Effector CD8-positive, alpha-beta T cell (primary cell): ENCODE data around the gene SLK.

Source experiments
- DNase-seq: peaks from one replicate; lab custom pipeline; 2025; lab: John Stamatoyannopoulos, UW

Gene SLK

DNA sequence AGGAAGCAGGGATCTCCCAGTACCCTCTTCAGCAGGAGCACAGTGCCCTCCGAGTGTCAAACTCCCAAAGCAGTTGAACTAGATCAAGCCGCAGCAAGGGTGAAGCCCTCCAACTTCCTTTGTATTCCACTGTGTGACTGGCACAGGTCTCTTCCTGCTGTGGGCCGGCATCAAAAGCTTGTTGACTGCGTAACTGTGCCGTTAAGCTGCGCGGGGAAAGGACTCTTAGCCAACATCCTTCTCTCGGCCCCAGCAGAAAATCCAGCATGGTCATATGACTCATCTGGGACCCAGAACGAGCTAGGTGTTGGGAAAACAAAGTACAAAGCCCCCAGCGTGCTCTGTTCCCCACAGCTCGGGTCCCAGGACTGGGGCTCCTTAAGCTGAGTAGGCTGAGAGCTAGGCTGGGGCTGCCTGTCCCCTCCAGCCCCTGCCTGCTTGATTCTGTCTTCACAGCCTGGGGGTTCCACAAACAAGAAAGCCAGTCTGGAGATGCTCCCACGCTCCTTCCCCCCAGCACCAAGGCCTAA, 66.5 kb downstream of the SLK start:
- no peak for DNase-seq

DNA sequence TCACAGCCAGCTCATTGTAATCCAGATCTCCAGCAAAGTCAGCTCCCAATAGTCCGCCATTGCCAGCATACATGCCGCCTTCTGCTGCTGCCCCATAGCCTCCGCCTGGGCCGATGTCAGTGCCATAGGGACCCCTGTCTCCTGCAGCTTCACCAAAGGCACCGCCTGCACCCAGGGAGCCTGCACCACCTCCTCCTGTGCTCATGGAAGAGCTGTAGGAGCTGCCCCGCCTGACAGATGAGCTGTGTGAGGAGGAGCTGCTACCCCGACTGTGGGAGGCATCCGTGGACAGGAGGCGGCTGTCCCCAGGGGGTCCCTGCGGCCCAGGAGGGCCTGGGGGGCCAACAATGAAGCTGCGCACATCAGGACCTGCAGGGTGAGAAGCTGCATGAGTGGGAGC, 67.0 kb downstream of the SLK start:
- DNase-seq = no peak

DNA sequence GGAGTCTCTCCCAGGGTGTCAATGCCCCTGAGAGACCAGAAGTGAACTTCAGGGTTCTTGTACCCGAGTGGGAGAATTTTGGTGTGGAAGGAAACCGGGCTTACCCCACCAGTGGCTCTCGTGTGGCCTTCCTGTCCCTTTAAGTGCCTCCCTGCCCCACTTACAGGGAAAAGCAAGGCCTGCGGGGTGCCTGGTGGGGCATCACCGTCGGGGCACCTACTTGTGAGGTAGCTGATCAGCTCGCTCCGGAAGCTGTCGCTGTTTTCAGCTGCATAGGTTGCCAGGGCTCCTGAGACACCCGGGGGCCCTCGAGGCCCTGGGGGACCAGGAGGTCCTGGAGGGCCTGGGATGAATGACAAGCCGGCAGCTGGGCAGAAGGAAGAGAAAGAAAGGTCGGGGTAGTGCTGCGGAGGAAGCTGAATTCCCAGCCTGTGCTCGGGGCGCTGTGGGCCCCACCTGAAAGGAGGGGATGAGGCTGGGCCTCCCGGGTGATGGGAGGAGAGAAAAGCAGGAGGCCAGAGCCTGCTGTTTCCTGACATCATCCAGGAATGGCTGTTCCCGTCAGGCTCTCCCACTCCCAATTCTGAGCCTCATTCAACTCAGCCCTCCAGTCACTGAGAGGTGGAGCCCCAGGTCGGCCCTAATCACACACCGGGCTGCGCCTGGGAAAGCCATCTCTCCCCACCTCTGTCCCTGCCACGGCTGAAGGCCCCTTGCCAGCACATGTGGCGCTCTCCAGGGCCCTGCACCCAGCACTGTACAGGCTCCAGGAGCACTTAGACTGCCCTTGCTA, 67.7 kb downstream of the SLK start:
- DNase-seq = no peak

DNA sequence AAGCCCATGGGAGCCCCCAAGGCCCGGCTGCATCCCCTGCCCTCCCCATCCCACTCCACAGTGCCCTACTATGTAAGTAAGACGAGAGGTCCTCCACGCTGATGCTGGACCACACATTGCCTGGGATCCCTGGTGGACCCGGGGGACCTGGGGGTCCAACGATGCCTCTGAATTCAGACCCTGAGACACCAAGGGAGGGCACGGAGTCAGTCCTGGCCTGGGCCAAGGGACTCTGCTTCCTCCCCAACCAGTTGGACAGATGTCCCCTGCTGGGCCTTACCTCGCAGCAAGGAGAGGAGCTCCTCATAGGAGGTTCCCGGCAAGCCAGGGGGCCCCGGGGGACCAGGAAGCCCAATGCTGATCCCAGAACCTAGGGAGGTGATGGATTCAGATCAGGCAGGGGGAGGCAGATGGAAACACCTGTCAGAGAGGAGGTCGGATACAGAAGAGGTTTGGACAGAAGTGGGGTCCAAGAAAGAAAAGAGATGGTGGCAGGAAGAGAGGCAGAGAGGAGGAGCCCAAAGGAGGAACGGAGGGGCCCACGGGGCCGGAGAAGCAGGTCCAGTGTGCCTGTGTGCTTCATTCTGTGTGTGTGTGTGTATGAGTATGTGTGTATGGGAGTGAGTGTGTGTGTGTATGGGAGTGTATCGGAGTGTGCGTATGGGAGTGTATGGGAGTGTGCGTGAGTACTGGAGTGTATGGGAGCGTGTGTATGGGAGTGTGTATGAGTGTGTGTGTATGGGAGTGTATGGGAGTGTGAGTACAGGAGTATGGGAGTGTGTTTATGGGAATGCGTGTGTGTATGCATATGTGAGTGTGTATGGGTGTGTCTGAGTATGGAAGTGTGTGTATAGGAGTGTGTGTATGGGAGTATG, 68.5 kb downstream of the SLK start:
- DNase-seq = no peak

DNA sequence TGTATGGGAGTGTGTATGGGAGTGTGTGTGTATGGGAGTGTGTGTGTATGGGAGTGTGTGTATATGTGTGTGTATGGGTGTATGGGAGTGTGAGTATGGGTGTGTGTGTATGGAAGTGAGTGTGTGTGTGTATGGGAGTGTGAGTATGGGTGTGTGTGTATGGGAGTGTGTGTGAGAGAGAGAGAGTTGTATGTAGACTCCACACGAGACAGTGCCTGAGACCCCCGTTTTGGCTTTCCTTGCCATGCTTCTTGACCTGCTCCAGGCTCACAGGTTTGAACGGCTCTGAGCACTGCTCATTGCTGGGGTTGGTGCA, 69.1 kb downstream of the SLK start:
- no peak for DNase-seq

DNA sequence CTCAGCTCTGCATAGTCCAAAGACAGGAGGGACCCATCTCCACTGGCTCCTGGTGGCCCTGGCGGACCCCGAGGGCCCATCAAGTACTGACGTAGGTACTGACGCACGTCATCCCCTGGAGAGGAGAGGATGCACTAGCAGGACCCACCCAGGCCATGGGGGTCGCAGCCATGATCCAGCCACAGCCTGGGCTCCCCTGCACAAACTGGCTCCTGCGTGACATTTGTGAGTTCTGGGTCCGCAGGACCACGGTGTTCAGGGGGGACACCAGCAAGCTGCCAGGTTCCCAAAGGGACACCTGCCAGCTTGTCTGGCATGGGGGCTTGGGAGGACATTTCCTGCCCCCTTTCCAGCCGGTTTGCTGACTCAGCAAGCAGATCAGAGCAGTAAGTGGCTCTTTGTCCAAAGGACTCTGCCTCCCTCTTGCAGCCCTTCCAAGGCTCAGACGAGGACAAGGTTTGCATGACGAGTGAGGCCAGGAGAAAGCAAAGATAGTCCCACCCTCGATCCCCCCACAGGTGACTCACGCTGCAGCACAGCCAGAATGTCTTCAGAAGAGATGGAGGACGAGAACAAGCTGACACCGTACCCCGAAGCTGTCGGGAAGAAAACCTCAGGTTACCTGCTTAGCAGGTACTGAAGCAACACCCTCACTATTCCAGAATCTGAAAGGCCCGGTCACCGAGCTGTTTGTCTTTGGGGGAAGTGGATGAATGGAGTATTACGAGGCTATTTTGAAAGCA, 69.7 kb downstream of the SLK start:
- no peak for DNase-seq

DNA sequence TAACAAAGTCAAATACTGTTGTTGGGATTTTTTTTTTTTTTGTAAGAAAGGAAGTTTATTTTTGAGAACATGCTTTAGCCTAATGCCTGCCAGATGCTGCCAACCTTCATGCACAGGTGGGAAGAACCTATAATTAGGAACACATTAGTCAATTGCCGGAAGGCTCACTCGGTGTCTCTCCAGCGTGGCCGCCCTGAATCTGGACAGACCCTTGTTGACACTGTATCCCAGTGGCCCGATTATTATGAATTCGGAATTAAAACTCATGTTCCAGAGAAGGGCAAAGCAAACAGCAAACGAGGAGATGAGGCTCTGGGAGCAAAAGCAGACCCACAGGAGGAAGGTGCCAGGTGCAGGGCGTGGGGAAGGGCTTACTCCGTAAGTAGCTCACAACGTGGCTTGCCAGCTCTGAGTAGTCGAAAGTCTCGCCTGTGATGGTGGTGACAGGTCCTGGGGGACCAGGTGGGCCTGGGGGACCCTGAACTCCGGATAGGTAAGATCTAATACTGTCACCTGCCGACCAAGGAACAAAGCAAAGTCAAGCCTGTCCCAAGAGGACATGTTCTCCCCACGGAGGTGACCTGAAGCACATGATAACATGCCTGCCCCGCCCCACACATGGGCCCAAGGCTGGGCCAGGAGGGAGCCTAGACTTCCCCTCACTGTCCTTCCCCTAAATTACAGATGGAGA, 70.5 kb downstream of the SLK start:
- no peak for DNase-seq

DNA sequence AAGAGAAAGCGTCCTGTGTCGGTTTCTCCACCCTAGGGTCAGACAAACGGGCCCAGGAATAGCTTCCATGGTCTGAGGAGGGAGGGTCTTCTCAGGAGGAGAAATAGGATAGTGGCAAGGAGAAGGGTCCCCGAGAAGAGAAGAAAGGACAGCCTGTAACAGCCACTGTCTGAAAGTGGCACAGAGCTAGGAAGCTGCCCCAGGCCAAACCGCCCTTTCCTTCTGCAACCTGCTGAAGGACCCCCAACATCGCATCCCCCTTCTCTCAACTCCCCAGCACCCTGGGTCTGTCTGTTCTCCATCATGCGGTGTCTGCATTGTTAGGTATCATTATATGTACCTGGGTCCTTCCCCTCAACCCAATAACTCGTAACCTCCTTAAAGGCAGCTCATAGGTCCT, 71.6 kb downstream of the SLK start:
- no peak for DNase-seq

DNA sequence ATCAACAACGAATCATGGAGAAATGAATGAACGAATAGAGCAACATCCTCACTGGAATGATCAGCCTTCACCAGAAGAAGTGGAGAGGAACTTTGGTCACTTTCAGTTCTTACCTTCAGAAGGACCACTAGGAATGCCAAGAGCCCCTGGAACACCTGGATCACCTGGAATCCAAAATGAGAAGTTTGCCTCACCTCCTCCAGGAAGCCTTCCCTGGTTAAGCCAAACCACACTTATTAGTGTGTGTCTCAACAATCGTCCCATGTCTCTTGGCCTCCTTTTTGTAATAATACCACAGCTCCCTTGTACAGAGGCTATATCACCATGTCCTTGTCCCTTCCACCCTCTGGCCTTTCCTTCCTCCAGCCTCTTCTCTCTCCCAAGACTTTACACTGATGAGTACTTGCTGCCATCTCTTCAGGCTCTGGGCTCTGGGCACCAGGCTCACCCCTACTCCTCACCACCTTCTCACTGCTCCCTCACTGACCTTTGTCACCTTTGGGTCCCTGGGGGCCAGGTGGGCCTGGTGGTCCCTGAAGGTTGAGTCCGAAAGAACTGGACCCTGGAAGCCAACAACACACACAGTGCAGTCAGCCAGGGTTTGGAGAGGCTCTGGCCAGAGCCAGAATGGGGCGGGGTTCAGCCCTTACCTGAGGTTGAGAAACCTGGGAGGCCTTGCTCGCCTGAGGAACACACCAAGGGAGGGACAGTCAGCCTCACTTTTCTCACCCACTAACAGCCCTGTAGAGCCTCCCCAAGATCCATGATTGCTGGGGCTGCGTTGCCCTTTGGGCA, 72.2 kb downstream of the SLK start:
- no peak for DNase-seq

DNA sequence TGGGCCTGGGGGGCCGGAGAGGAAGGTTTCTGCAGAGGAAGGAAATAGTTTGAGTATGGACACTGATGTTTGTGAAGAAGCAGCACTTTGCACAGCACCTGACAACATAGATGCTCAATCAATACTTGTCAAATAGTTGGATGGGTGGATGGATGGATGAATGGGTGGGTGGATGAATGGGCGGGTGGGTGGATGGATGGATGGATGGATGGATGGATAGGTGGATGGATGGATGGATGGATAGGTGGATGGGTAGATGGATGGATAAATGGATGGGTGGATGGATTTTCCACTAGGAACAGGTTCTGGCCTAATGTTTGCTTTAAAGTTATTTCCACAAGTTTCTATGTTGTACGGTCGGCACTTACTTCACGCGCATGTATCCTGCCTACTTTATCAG, 73.4 kb downstream of the SLK start:
- DNase-seq = no peak

DNA sequence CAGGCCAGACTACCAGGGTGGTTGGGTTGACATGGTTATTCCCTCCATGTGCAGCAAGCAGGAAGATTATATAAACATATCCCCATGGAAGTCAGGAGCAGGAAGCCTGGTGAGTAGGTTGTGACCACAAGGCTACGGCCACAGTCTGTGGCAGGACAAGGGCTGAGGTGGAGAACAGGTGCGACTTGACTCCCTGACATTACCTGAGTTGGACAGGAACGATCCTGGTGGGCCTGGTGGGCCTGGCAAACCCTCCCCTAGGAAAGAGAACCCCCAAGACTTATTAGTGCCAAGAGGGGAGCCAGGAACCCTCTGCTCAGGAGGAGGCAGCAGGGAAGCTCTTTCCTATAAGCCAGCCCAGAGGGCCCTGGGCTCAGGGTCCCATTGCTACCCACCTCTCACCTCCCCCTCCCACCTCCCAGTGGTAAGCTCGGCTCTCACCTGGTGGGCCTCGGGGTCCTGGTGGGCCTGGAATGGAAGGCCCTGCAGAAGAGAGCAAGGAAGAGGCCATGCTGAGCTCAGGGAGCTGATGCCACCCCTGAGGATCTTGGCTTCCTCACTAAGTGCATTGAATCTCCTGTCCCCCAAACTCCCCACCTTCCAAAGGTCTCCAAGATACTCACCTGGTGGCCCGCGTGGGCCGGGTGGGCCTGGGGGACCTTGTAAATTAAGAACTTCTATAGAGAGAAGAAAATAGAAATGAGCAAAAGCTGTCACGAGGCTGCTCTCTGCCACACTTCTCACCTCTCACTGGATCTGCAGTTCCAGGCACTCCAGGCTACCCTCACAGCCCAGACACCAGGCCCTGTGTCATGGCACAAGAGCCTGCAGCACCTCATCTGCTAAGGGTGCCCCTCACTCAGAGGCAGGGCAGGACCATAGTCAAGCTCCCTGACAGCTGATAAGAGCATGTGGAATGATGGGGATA, 74.2 kb downstream of the SLK start:
- no peak for DNase-seq

DNA sequence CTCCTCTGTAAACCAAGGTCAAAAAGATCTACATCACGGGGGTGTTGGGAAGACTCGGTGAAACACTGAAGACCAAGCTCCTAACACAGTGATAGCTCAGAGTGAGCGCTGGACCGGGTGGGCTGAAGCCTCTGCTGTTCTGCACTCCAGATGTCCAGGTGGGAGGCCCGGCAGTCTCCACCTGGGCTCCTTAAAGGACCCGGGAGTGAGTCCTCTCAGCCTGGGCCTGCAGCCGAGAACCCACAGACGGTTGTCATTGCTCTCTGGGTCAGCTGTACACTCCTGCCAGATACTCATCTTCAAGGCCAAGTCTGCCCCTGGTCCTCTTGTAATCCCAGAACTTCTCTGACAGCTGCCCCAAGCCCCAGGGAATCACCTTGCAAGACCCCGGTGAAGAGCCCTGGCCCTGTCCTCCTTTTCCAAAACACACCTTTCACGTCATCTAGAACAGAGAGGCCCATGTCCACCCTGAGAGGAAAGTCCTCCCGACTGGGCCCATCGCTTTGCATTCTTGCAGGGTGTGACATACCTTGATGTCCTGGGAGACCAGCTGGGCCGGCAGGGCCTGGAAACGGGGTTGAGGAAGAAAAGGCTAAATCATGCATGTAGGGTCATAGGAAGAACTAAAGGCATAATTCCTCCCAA, 75.1 kb downstream of the SLK start:
- no peak for DNase-seq

DNA sequence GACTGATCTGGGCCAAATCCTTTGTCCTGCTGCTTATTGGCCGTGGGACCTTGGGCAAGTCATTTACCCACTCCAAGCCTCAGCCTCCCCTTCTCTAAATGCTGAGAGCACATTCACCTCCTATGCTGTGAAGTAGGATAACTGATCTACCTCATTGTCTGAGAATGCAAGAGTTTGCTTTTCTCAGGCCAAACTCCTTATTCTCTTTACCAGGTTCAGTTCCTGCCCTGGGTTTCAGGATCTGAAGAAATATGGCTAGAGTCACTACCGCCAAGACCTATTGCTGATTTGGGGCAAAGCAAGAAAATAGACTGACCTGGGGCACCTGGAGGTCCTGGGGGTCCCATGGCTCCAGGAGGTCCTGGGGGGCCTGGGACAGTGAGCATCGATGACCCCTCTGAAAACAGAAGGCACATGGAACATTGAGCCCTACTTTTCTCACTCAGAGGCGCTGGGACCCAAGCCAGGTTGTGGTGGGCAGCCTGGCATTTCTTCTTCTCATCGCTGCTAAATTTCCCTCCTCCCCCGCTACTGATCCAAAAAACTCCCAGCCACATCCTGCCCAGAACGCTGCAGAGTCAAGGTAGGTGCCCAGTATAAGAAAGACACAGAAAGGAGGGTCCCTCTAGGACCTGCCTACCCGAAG, 76.4 kb downstream of the SLK start:
- no peak for DNase-seq

DNA sequence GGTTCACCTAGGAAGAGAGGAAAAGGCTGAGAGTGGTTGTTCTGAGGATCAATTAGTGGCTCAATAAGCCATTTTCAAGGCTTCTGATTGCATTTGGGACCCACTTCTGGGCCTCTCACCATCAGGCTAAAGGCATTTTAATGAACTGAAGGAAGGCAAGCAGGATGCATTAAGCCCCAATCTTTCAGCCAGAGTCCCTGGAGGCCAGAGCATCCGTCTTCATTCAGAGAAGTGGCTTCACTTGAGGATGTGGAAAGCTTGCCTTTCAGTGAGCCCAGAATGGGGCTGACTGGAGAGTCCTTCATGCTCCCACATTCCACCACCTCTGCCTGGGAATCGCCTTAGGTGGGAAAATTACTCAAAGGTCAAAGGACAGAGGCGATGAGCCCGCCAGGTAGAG, 76.9 kb downstream of the SLK start:
- DNase-seq = no peak

DNA sequence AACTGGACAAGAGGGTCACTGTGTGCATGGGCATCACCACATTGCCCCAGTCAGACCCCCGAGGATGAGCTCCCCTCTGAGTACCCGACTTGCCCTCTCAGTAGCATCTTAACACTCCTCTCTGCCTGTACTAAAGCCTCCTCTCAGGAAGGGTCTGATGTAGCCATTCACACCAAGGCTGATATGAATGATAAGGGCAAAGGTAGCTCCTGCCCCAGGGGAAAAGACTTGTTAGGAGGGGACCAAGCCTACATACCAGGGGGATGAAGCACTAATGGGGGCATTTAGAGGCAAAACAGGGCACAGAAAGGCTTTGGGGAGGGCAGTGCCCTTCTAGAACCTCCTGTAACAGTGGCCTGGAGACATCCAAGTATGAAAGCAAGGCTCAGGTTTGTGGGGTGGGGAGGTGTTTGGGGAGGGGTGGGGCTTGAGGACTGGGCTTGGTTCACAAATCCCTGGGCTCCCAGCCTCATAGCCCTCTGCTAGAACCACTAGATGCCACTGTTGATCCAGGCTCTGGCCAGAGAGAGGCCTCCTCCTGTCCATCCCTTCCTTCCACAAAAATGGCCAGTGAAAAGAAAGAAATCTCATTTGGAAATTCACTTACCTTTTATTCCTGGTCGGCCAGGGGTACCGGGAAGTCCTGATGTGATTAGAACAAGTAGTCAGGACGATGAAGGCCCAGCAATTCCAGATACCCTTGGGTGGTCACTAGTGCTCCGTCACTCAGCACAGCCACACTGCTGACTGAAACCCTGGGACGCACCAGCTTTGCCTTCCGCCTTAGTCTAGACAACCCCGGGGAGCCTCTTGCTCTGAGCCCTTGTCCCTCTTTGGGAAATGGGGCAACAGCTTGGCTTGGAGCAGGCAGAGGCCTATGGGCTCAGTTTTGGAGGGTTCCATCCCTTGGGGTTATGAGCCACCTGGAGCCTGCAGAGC, 78.5 kb downstream of the SLK start:
- DNase-seq = no peak

DNA sequence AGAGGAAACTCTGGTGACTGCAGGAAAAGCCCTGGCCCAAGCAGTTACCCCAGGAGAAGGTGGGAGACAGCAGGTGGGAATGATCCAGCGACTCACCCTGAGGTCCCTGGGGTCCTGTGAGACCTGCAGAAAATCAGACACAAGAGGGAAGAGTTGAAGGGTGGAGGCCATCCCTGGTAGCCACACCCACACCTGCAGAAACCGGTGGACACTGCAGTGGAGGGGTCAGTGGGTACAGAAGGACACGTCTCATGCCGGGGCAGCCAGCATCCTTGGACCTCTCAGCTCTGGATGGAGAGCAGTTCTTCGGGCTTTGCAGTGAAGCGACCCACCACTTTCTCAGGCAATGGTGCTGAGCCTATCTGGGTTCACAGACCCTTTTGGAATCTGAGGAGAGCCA, 79.7 kb downstream of the SLK start:
- no peak for DNase-seq

DNA sequence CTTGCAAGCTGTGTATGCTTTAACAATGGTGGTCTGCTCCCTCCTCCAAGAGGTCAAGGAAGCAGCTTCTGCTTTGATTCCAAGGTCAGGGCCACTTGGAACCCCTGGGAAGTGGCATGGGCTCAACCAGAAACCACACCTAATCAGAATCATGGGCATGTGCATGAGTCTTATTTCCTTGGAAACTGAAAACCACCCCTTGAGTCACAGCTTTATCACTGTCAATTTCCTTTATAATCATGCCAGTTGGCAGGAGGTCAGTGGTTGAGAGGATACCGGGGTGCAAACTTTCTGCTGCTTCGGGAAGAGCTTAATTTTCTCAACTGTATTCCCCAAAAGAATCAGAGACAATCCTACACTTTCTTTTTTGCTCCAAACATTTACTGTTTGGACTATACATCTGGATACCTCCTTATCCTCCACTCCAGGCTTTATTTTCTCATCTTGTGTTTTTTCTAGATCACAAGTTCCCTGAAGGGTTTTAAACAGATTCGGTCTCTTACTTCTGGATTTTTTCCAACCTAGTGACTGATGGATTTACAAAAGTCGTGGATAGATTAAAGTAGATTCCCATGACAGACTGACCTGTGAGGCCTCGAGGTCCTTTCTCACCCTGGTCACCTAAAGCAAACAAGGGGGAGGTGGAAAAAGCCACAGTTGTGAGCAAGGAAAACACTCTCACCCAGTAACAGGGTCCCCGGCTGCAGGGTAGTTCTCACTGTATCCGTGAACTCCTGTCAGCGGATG, 82.7 kb downstream of the SLK start:
- DNase-seq = no peak
